Measurements from ENCODE around the gene DSC1. TPM values are rescaled to one million over a fixed set of nuclear protein-coding genes. Genes with fewer than 3 reads are reported as not detected.

The DSC1 gene
- total and polyA plus RNA-seq, 10 of the 15 experiments (the other 5 are each of a cell fraction or from before 2014, with no cell fraction given) = 0.24 to 0.84 (median 0.44) TPM; not detected in 1

DNA sequence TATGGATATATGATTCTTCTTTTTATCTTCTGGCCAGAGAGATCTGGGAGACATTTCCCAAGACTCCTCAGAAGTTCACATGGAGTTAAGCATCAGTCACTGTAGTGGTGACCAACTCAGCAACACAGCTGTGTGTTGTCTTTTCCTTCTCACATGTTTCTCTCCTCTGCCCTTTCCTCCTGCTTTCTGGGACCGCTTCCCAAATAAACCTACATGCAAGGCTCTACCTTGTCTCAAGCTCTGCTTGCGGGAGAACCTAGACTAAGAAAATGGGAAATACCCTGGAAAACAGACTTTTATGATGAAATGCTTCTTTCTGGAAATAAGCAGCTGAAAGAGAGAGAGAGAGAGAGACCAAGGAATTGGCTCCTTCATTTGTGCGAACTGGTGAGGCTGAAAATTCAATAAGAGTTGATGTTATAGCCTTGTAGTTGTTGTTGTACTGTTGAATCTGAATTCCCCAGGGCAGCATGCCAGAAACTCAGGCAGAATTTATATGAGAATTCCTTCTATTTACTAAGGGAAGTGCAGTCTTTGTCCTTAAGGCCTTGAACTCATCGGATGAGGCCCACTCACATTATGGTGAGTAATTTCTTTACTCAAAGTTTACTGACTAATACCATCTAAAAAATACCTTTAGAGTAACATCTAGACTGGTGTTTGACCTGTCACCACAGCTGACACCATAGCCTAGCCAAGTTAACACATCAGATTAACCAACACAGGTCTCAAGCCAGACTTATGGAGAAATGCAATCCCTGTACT is 22.7 kb upstream of the DSC1 start:
- TF ChIP-seq RAD21 (IDR thresholded peaks at IDR 0.05; ENCODE audit: insufficient read depth, low read depth, low read length) (no peak), ZNF217 (IDR thresholded peaks at IDR 0.05) (no peak), CHD2 (IDR thresholded peaks at IDR 0.05; ENCODE audit: borderline replicate concordance, low read depth, low read length) (no peak), MYB (IDR thresholded peaks at IDR 0.05; ENCODE audit: borderline replicate concordance, low read depth, low read length) (no peak), SRF (IDR thresholded peaks at IDR 0.05; ENCODE audit: low read depth in 2 of 2, low read length in 2 of 2) (no peak), TCF12 (IDR thresholded peaks at IDR 0.05; ENCODE audit: low read depth, low read length) (no peak), NR2F1 (conservative IDR thresholded peaks at IDR 0.05) (no peak), TARDBP (IDR thresholded peaks at IDR 0.05; ENCODE audit: borderline replicate concordance) (no peak), BMI1 (IDR thresholded peaks at IDR 0.05; ENCODE audit: borderline replicate concordance) (no peak), PAX5 (IDR thresholded peaks at IDR 0.05; ENCODE audit: borderline replicate concordance, low read depth, low read length) (no peak), NFYA (IDR thresholded peaks at IDR 0.05; ENCODE audit: borderline replicate concordance, low read depth, low read length) (no peak), BHLHE40 (IDR thresholded peaks at IDR 0.05; ENCODE audit: borderline replicate concordance in 1 of 2, low read depth in 2 of 2, low read length in 1 of 2) (no peak), GABPA (IDR thresholded peaks at IDR 0.05; ENCODE audit: low read depth) (no peak), TBL1XR1 (IDR thresholded peaks at IDR 0.05; ENCODE audit: low read depth, low read length) (no peak), SMARCA5 (IDR thresholded peaks at IDR 0.05) (no peak)
- TF ChIP-seq, protein P1, sequence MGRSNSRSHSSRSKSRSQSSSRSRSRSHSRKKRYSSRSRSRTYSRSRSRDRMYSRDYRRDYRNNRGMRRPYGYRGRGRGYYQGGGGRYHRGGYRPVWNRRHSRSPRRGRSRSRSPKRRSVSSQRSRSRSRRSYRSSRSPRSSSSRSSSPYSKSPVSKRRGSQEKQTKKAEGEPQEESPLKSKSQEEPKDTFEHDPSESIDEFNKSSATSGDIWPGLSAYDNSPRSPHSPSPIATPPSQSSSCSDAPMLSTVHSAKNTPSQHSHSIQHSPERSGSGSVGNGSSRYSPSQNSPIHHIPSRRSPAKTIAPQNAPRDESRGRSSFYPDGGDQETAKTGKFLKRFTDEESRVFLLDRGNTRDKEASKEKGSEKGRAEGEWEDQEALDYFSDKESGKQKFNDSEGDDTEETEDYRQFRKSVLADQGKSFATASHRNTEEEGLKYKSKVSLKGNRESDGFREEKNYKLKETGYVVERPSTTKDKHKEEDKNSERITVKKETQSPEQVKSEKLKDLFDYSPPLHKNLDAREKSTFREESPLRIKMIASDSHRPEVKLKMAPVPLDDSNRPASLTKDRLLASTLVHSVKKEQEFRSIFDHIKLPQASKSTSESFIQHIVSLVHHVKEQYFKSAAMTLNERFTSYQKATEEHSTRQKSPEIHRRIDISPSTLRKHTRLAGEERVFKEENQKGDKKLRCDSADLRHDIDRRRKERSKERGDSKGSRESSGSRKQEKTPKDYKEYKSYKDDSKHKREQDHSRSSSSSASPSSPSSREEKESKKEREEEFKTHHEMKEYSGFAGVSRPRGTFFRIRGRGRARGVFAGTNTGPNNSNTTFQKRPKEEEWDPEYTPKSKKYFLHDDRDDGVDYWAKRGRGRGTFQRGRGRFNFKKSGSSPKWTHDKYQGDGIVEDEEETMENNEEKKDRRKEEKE (IDR thresholded peaks at IDR 0.05) = no peak
- TF ChIP-seq, protein P2, sequence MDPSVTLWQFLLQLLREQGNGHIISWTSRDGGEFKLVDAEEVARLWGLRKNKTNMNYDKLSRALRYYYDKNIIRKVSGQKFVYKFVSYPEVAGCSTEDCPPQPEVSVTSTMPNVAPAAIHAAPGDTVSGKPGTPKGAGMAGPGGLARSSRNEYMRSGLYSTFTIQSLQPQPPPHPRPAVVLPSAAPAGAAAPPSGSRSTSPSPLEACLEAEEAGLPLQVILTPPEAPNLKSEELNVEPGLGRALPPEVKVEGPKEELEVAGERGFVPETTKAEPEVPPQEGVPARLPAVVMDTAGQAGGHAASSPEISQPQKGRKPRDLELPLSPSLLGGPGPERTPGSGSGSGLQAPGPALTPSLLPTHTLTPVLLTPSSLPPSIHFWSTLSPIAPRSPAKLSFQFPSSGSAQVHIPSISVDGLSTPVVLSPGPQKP (IDR thresholded peaks at IDR 0.05; ENCODE audit: low read depth, low read length) = no peak
- ChIA-PET RAD21 (ENCODE audit: unreplicated experiment) (no interaction called here), POLR2A (no interaction called here), CTCF (no interaction called here), SMC1A (ENCODE audit: uncharacterized antibody, unreplicated experiment) (no interaction called here)
- no peaks in the 10 kb centered on the region for H3K79me2 ChIP-seq (ENCODE audit: control insufficient read depth, insufficient read depth, low read length)
- DNase-seq (ENCODE audit: low read depth, low spot score) (no peak), FAIRE-seq (no peak), ATAC-seq (no peak)
- WGBS (ENCODE audit: insufficient coverage, insufficient replicate concordance, low lambda C conversion rate, missing lambda C conversion rate) = 3% methylated on average over 4 of the region's 4 CpGs
- H3K27ac ChIP-seq (ENCODE audit: control insufficient read depth, insufficient read depth) = no peak overlapping the region
- H3K27me3 ChIP-seq (replicated peaks in 1 of 2; ENCODE audit: control insufficient read depth in 2 of 2, insufficient read depth in 2 of 2, low read length in 1 of 2) = no peaks in the 10 kb centered on the region
- no peak overlapping the region for H2AFZ ChIP-seq (ENCODE audit: control insufficient read depth, low read depth, low read length)
- H3K4me2 ChIP-seq (ENCODE audit: control insufficient read depth, insufficient read depth) = no peak overlapping the region
- H3K9ac ChIP-seq (ENCODE audit: control insufficient read depth, insufficient read depth, low read length) = no peak overlapping the region
- H3K4me1 ChIP-seq (ENCODE audit: control insufficient read depth, insufficient read depth, low read length) = no peaks in the 10 kb centered on the region
- no peaks in the 10 kb centered on the region for H3K36me3 ChIP-seq (ENCODE audit: control insufficient read depth in 2 of 2, insufficient read depth in 2 of 2, low read length in 1 of 2)
- H4K20me1 ChIP-seq (ENCODE audit: control insufficient read depth, insufficient read depth) = no peaks in the 10 kb centered on the region
- no peaks in the 10 kb centered on the region for H3K9me3 ChIP-seq (replicated peaks; ENCODE audit: control insufficient read depth, insufficient read depth, low read length)
- in situ Hi-C loops (cut with MboI) = no loop called here
- H3K4me3 ChIP-seq = no peak overlapping the region
- intact Hi-C loops (cut with micrococcal nuclease; ENCODE audit: unreplicated experiment) = no loop called here
- no TSS peak for BruUV-seq (replicated peaks)
